ENCODE data around the gene ZC3H6.

Gene ZC3H6

DNA sequence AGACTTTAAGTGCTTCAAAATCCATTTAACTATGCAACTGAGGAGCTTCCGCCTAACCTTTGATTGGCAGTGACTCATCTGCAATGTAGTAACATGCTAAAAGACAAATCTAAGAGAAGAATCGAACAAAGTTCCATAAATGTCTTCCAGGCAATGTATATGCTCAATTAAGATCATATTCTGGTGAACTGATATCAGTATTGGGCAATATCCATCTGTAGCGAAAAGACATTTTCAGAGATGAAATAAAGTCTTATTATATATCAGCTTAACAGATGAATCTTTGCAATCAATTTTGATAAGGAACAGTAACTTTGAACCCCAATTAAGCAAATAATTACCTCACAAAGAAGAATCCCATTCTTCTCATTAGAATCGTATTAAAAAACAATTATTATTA lies 32.2 kb upstream of the ZC3H6 start:
- no peaks in the 10 kb centered on the region for H3K9me3 ChIP-seq
- no peaks in the 10 kb centered on the region for H3K27me3 ChIP-seq
- TF ChIP-seq, protein P1, sequence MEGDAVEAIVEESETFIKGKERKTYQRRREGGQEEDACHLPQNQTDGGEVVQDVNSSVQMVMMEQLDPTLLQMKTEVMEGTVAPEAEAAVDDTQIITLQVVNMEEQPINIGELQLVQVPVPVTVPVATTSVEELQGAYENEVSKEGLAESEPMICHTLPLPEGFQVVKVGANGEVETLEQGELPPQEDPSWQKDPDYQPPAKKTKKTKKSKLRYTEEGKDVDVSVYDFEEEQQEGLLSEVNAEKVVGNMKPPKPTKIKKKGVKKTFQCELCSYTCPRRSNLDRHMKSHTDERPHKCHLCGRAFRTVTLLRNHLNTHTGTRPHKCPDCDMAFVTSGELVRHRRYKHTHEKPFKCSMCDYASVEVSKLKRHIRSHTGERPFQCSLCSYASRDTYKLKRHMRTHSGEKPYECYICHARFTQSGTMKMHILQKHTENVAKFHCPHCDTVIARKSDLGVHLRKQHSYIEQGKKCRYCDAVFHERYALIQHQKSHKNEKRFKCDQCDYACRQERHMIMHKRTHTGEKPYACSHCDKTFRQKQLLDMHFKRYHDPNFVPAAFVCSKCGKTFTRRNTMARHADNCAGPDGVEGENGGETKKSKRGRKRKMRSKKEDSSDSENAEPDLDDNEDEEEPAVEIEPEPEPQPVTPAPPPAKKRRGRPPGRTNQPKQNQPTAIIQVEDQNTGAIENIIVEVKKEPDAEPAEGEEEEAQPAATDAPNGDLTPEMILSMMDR (IDR thresholded peaks at IDR 0.05): no peak
- no peak overlapping the region for H3K4me3 ChIP-seq (ENCODE audit: low read depth in 1 of 2, low read length in 1 of 2)
- H3K4me1 ChIP-seq (ENCODE audit: control insufficient read depth in 1 of 2, insufficient read depth in 1 of 2, low read depth in 1 of 2, low read length in 1 of 2): no peaks in the 10 kb centered on the region
- H3K27ac ChIP-seq: no peak overlapping the region
- H3K36me3 ChIP-seq: peaks cover 24% of the 10 kb centered on the region

DNA sequence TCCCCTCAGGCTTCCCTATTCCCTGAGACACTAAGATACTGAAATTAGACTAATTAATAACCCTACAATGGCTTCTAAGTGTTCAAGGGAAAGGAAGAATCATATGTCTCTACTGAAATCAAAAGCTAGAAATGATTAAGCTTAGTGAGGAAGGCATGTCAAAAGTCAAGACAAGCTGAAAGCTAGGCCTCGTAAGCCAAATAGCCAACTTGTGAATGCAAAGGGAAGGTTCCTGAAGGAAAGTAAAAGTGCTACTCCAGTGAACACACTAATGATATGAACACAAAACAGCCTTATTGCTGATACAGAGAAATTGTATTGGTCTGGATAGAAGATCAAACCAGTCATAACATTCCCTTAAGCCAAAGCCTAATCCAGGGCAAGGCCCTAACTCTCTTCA lies 30.5 kb upstream of the ZC3H6 start:
- no peak overlapping the region for H3K27ac ChIP-seq
- TF ChIP-seq, protein P1 (IDR thresholded peaks at IDR 0.05): no peak
- no peak overlapping the region for H3K4me3 ChIP-seq (ENCODE audit: low read depth in 1 of 2, low read length in 1 of 2)
- H3K36me3 ChIP-seq: peaks cover 29% of the 10 kb centered on the region
- H3K9me3 ChIP-seq: no peaks in the 10 kb centered on the region
- no peaks in the 10 kb centered on the region for H3K27me3 ChIP-seq
- no peaks in the 10 kb centered on the region for H3K4me1 ChIP-seq (ENCODE audit: control insufficient read depth in 1 of 2, insufficient read depth in 1 of 2, low read depth in 1 of 2, low read length in 1 of 2)

DNA sequence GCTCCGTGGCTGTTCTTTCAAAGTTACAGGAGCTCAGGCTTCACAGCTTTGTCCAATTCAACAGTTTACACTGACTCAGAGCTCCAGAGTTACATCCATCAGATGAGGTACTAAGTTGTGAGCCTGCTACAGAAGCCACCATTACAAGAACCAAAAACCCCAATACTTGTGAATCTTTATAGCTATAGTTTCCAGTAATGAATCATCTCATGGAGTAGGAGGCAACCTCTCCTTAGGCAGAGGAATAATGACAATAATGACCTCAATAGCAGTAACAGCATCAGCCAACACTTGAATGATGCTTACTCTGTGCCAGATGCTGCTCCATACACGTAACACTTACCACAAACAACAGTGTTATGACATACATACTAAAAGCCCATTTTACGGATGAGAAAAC lies 24.1 kb upstream of the ZC3H6 start:
- Histone ChIP-seq H3K27ac (no peak overlapping the region), H3K27me3 (no peaks in the 10 kb centered on the region), H3K4me3 (ENCODE audit: low read depth in 1 of 2, low read length in 1 of 2) (no peak overlapping the region), H3K9me3 (no peaks in the 10 kb centered on the region), H3K4me1 (ENCODE audit: control insufficient read depth in 1 of 2, insufficient read depth in 1 of 2, low read depth in 1 of 2, low read length in 1 of 2) (peaks cover 25 to 28% of the 10 kb centered on the region in 2 experiments), H3K36me3 (peaks cover 22% of the 10 kb centered on the region)
- TF ChIP-seq, protein P1 (IDR thresholded peaks at IDR 0.05): no peak

DNA sequence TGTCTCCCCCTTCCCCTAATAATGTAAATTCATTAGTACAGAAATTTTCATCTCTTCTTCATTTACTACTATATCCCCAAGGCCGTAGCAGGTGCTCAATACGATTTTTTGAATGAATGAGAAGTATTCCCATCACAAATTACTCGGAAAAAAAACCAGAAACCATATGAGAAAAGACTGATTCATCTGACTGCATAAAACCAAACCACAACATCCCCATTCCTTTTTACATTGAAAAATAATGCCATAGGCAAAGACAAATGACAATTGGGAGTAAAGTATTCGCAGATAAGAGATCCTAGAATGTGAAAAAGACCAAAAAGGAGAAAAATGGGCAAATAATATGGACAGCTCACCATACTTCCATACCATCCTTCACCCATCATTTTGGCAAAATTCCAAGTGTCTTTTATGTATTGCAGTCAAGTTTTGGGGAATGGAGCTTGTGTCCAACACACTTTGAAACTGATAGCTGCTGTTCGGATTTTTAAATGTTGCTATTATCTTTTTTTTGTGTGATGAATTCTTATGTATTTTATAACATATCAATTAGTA lies 22.1 kb upstream of the ZC3H6 start:
- Histone ChIP-seq H3K9me3 (no peaks in the 10 kb centered on the region), H3K27me3 (no peaks in the 10 kb centered on the region), H3K36me3 (peaks cover 5% of the 10 kb centered on the region), H3K27ac (no peak overlapping the region), H3K4me1 (ENCODE audit: control insufficient read depth in 1 of 2, insufficient read depth in 1 of 2, low read depth in 1 of 2, low read length in 1 of 2) (peaks cover 43 to 47% of the 10 kb centered on the region in 2 experiments), H3K4me3 (ENCODE audit: low read depth in 1 of 2, low read length in 1 of 2) (no peak overlapping the region)
- TF ChIP-seq, protein P1 (IDR thresholded peaks at IDR 0.05): no peak

DNA sequence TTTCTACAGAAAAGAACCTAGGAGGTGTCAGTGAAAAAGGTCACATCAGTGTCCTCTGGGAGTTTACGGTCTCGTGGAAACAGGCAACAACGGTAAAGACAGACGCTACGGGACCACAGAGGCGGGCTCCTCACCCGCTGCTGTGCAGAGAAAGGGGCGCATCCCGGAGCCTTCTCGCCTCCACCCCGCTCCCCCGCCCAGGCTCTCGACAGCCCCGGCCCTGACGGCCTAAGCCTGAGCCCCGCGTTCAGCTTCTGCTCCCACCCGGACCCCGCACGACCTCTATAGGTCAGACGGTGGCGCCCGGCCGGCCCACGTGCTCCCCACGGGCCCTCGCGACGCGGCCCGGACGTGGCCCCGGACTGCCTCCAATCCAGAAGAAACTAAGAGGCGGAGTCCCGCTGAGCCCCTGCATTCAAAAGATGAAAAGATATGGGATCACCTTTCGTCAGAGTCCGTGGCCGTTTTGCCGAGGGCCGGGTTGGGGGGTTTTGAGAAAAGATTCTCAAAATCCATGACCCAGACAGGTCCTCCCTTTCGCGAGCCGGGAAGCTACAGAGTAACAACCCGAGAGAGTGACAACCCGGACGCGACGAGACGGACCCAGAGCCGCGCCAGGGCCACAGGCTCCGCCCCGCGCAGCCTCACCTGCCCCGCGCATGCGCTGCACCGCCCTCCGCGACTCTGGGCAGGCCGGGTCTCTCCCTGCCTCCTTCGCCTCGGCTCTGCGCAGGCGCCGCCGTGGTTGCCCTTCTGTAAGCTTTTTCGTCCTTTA lies 20.7 kb upstream of the ZC3H6 start, which contains the start of gene ZC3H8:
Gene ZC3H8 (minus strand): TSS at position 577 of the 775 bp plus-strand sequence. CDS start 61 bp downstream, at position 516.
- H3K27ac ChIP-seq: peak within 1 kb of the TSS; percentile 83
- H3K27me3 ChIP-seq: no peaks in the 10 kb centered on the region
- TF ChIP-seq, protein P1 (IDR thresholded peaks at IDR 0.05): peak; percentile 19
- H3K9me3 ChIP-seq: no peaks in the 10 kb centered on the region
- H3K4me1 ChIP-seq (ENCODE audit: control insufficient read depth in 1 of 2, insufficient read depth in 1 of 2, low read depth in 1 of 2, low read length in 1 of 2): peaks cover 55 to 60% of the 10 kb centered on the region in 2 experiments
- H3K36me3 ChIP-seq: no peaks in the 10 kb centered on the region
- peak within 1 kb of the TSS; percentile 83 to 87 for H3K4me3 ChIP-seq (ENCODE audit: low read depth in 1 of 2, low read length in 1 of 2)
